WTC11 (cell line): ENCODE results near the gene EFHC2. TPM values are rescaled to one million over a fixed set of nuclear protein-coding genes. Genes with fewer than 3 reads are reported as not detected.

Experiments
- ATAC-seq: fragments of 200-7000 bp; cut with Tn5 transposase; 2 replicates; pipeline ENCODE4 v1.10.0; 2021; ENCODE audit warnings: mild to moderate bottlenecking, moderate library complexity
- CTCF ChIA-PET: fragments of 300-600 bp; sonication (Branson Sonifier 250); formaldehyde crosslinking; loops from one replicate; lab custom pipeline; 2021; ENCODE audit warnings: antibody characterized with exemption; lab: Charles Lee
- POLR2A ChIA-PET: fragments of 350-600 bp; sonication (Branson Sonifier 250); formaldehyde crosslinking; loops from one replicate; lab custom pipeline; 2021; ENCODE audit warnings: antibody characterized with exemption; lab: Charles Lee
- DNase-seq: peaks from one replicate; pipeline ENCODE4 v3.0.0; 2021; ENCODE audit warnings: low spot score
- H3K27ac Mint-ChIP-seq: 2 replicates; pipeline ENCODE4 v1.8.0; 2021; ENCODE audit warnings: mixed read lengths
- H3K27me3 Mint-ChIP-seq: 2 replicates; pipeline ENCODE4 v1.8.0; 2021; ENCODE audit warnings: low read depth, mild to moderate bottlenecking, moderate library complexity, mixed read lengths
- H3K36me3 Mint-ChIP-seq: 2 replicates; pipeline ENCODE4 v1.8.0; 2021; ENCODE audit warnings: mixed read lengths
- H3K4me1 Mint-ChIP-seq: 2 replicates; pipeline ENCODE4 v1.8.0; 2022; ENCODE audit warnings: mixed read lengths
- H3K4me3 Mint-ChIP-seq: 2 replicates; pipeline ENCODE4 v1.8.0; 2021; ENCODE audit warnings: mild to moderate bottlenecking, moderate library complexity, mixed read lengths
- H3K9me3 Mint-ChIP-seq: 2 replicates; pipeline ENCODE4 v1.8.0; 2021; ENCODE audit warnings: mixed read lengths
- AR ChIP-seq: fragments of 250-450 bp; sonication (Bioruptor Pico); IDR thresholded peaks from 2 replicates; pipeline ENCODE4 v1.9.0; 2021; ENCODE audit warnings: mild to moderate bottlenecking
- ATF2 ChIP-seq: sonication (generic); formaldehyde crosslinking; IDR thresholded peaks from 2 replicates; pipeline ENCODE4 v1.8.1; 2022; ENCODE audit warnings: low read depth, missing genetic modification reagents, borderline replicate concordance
- CREB1 ChIP-seq: sonication (generic); formaldehyde crosslinking; IDR thresholded peaks from 2 replicates; pipeline ENCODE4 v1.8.0; 2023; ENCODE audit warnings: mild to moderate bottlenecking, missing genetic modification reagents
- JAZF1 ChIP-seq: fragments of 250-450 bp; sonication (Bioruptor Pico); IDR thresholded peaks from 2 replicates; pipeline ENCODE4 v1.9.0; 2021; ENCODE audit warnings: moderate library complexity, mild to moderate bottlenecking, inconsistent platforms
- JUN ChIP-seq: sonication (generic); formaldehyde crosslinking; IDR thresholded peaks from 2 replicates; pipeline ENCODE4 v1.8.0; 2023; ENCODE audit warnings: mild to moderate bottlenecking, missing genetic modification reagents
- MXD4 ChIP-seq: fragments of 250-450 bp; sonication (Bioruptor Pico); IDR thresholded peaks from 2 replicates; pipeline ENCODE4 v1.8.0; 2021; ENCODE audit warnings: mild to moderate bottlenecking, moderate library complexity, borderline replicate concordance
- NFATC4 ChIP-seq: fragments of 250-450 bp; sonication (Bioruptor Pico); IDR thresholded peaks from 2 replicates; pipeline ENCODE4 v1.9.0; 2021; ENCODE audit warnings: mild to moderate bottlenecking
- NFYB ChIP-seq: sonication (generic); formaldehyde crosslinking; conservative IDR thresholded peaks from 2 replicates; pipeline ENCODE4 v1.8.0; 2022; ENCODE audit warnings: low read depth, missing genetic modification reagents
- OVOL2 ChIP-seq: fragments of 250-450 bp; sonication (Bioruptor Pico); IDR thresholded peaks from 2 replicates; pipeline ENCODE4 v1.9.0; 2021; ENCODE audit warnings: mild to moderate bottlenecking, borderline replicate concordance
- PREB ChIP-seq: sonication (generic); formaldehyde crosslinking; IDR thresholded peaks from 2 replicates; pipeline ENCODE4 v1.8.1; 2022; ENCODE audit warnings: mild to moderate bottlenecking, missing genetic modification reagents, moderate library complexity, borderline replicate concordance
- ZNF121 ChIP-seq: sonication (generic); formaldehyde crosslinking; IDR thresholded peaks from 2 replicates; pipeline ENCODE4 v1.8.0; 2023; ENCODE audit warnings: missing genetic modification reagents
- ZNF138 ChIP-seq: sonication (generic); formaldehyde crosslinking; conservative IDR thresholded peaks from 2 replicates; pipeline ENCODE4 v1.8.1; 2022; ENCODE audit warnings: mild to moderate bottlenecking, moderate library complexity, missing genetic modification reagents
- ZNF232 ChIP-seq: sonication (generic); formaldehyde crosslinking; IDR thresholded peaks from 2 replicates; pipeline ENCODE4 v1.8.0; 2022; ENCODE audit warnings: mild to moderate bottlenecking, missing genetic modification reagents
- ZNF317 ChIP-seq: sonication (generic); formaldehyde crosslinking; IDR thresholded peaks from 2 replicates; pipeline ENCODE4 v1.8.1; 2023; ENCODE audit warnings: low read depth, mild to moderate bottlenecking, moderate library complexity, missing genetic modification reagents, borderline replicate concordance
- total RNA-seq: library from RNA; stranded (reverse); gene quantifications from 3 replicates; pipeline ENCODE4 v1.2.3, GENCODE V29; 2021
- TF ChIP-seq, protein P1 (sequence below): sonication (generic); formaldehyde crosslinking; IDR thresholded peaks from 2 replicates; pipeline ENCODE4 v1.8.1; 2023; ENCODE audit warnings: mild to moderate bottlenecking, missing genetic modification reagents
- TF ChIP-seq, protein P2 (sequence below): sonication (generic); formaldehyde crosslinking; IDR thresholded peaks from 2 replicates; pipeline ENCODE4 v1.8.1; 2022; ENCODE audit warnings: missing genetic modification reagents, borderline replicate concordance
- TF ChIP-seq, protein P3 (sequence below): fragments of 250-450 bp; sonication (Bioruptor Pico); IDR thresholded peaks from 2 replicates; pipeline ENCODE4 v2.1.2; 2022; ENCODE audit warnings: mild to moderate bottlenecking, moderate library complexity
- TF ChIP-seq, protein P4 (sequence below): fragments of 250-450 bp; sonication (Bioruptor Pico); IDR thresholded peaks from 2 replicates; pipeline ENCODE4 v1.9.0; 2021; ENCODE audit warnings: mild to moderate bottlenecking, borderline replicate concordance

Gene EFHC2
- total RNA-seq, 1 experiment from 2014 or later: 2.1 TPM

DNA sequence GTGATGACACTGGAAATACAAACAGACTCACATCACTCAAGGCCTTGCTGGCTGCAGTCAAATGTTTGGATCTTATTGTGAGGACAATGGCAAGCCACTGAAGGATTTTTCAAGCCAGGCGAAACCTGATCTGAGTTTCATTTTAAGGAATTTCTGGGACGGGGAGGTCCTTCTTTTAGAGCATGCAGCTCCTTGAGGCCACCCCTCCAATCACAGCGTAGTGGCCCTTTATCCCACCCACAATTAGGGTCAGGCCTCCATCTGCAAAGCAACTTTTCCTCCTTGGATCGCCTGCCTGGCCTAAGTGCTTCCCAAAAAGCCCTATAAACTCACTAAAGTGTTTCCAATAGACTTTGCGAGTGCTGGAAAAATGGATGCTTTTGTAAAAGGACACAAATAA lies 115.5 kb downstream of the EFHC2 start:
- Mint-ChIP-seq H3K36me3 (no peaks in the 10 kb centered on the region), H3K27me3 (no peaks in the 10 kb centered on the region), H3K4me3 (no peak overlapping the region)
- ATAC-seq: peak; percentile 76
- no peak for DNase-seq
- TF ChIP-seq AR (CRISPR knock-in tag): no peak
- TF ChIP-seq ZNF317: no peak
- TF ChIP-seq OVOL2 (CRISPR knock-in tag): no peak
- TF ChIP-seq, protein P1, sequence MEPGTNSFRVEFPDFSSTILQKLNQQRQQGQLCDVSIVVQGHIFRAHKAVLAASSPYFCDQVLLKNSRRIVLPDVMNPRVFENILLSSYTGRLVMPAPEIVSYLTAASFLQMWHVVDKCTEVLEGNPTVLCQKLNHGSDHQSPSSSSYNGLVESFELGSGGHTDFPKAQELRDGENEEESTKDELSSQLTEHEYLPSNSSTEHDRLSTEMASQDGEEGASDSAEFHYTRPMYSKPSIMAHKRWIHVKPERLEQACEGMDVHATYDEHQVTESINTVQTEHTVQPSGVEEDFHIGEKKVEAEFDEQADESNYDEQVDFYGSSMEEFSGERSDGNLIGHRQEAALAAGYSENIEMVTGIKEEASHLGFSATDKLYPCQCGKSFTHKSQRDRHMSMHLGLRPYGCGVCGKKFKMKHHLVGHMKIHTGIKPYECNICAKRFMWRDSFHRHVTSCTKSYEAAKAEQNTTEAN (CRISPR knock-in tag): no peak
- TF ChIP-seq, protein P2, sequence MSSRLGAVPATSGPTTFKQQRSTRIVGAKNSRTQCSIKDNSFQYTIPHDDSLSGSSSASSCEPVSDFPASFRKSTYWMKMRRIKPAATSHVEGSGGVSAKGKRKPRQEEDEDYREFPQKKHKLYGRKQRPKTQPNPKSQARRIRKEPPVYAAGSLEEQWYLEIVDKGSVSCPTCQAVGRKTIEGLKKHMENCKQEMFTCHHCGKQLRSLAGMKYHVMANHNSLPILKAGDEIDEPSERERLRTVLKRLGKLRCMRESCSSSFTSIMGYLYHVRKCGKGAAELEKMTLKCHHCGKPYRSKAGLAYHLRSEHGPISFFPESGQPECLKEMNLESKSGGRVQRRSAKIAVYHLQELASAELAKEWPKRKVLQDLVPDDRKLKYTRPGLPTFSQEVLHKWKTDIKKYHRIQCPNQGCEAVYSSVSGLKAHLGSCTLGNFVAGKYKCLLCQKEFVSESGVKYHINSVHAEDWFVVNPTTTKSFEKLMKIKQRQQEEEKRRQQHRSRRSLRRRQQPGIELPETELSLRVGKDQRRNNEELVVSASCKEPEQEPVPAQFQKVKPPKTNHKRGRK (CRISPR knock-in tag): no peak
- TF ChIP-seq NFYB (CRISPR knock-in tag): no peak; the same call in 1 of the 2 replicates
- TF ChIP-seq NFATC4 (CRISPR knock-in tag): no peak
- TF ChIP-seq CREB1: no peak
- TF ChIP-seq JUN (CRISPR knock-in tag): no peak
- TF ChIP-seq ZNF121 (CRISPR knock-in tag): no peak
- TF ChIP-seq MXD4 (CRISPR knock-in tag): no peak
- TF ChIP-seq, protein P3, sequence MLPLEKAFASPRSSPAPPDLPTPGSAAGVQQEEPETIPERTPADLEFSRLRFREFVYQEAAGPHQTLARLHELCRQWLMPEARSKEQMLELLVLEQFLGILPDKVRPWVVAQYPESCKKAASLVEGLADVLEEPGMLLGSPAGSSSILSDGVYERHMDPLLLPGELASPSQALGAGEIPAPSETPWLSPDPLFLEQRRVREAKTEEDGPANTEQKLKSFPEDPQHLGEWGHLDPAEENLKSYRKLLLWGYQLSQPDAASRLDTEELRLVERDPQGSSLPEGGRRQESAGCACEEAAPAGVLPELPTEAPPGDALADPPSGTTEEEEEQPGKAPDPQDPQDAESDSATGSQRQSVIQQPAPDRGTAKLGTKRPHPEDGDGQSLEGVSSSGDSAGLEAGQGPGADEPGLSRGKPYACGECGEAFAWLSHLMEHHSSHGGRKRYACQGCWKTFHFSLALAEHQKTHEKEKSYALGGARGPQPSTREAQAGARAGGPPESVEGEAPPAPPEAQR (CRISPR knock-in tag): no peak
- TF ChIP-seq ATF2 (CRISPR knock-in tag): no peak
- TF ChIP-seq PREB (CRISPR knock-in tag): no peak
- TF ChIP-seq, protein P4, sequence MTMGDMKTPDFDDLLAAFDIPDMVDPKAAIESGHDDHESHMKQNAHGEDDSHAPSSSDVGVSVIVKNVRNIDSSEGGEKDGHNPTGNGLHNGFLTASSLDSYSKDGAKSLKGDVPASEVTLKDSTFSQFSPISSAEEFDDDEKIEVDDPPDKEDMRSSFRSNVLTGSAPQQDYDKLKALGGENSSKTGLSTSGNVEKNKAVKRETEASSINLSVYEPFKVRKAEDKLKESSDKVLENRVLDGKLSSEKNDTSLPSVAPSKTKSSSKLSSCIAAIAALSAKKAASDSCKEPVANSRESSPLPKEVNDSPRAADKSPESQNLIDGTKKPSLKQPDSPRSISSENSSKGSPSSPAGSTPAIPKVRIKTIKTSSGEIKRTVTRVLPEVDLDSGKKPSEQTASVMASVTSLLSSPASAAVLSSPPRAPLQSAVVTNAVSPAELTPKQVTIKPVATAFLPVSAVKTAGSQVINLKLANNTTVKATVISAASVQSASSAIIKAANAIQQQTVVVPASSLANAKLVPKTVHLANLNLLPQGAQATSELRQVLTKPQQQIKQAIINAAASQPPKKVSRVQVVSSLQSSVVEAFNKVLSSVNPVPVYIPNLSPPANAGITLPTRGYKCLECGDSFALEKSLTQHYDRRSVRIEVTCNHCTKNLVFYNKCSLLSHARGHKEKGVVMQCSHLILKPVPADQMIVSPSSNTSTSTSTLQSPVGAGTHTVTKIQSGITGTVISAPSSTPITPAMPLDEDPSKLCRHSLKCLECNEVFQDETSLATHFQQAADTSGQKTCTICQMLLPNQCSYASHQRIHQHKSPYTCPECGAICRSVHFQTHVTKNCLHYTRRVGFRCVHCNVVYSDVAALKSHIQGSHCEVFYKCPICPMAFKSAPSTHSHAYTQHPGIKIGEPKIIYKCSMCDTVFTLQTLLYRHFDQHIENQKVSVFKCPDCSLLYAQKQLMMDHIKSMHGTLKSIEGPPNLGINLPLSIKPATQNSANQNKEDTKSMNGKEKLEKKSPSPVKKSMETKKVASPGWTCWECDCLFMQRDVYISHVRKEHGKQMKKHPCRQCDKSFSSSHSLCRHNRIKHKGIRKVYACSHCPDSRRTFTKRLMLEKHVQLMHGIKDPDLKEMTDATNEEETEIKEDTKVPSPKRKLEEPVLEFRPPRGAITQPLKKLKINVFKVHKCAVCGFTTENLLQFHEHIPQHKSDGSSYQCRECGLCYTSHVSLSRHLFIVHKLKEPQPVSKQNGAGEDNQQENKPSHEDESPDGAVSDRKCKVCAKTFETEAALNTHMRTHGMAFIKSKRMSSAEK (CRISPR knock-in tag): no peak
- no peak for TF ChIP-seq JAZF1 (CRISPR knock-in tag)
- TF ChIP-seq ZNF232: no peak
- TF ChIP-seq ZNF138 (CRISPR knock-in tag): no peak
- TF ChIP-seq, all 79 proteins: peak for 0
- peaks cover 23% of the 10 kb centered on the region for H3K4me1 Mint-ChIP-seq
- H3K9me3 Mint-ChIP-seq: no peaks in the 10 kb centered on the region
- CTCF ChIA-PET: interaction anchor here (3.8 kb wide), 1 partner anchor 16 kb away, joined by 13 read pairs; no protein-coding TSS in a partner anchor
- peak overlapping the region; percentile 74; the same call in 1 of the 2 replicates for H3K27ac Mint-ChIP-seq
- POLR2A ChIA-PET: no interaction called here
